Measurements from ENCODE around the gene PPL.
"Not testable (repeated sequence)": the region's sequence is repeated elsewhere in the genome, so short reads cannot be mapped to it uniquely, and the experiment has no call there.

Gene PPL

GRCh38 chr16:4933433-4933832 lies 3.5 kb downstream of the PPL start:
- no peak for DNase-seq (ENCODE audit: low read depth in 2 of 2)

DNA sequence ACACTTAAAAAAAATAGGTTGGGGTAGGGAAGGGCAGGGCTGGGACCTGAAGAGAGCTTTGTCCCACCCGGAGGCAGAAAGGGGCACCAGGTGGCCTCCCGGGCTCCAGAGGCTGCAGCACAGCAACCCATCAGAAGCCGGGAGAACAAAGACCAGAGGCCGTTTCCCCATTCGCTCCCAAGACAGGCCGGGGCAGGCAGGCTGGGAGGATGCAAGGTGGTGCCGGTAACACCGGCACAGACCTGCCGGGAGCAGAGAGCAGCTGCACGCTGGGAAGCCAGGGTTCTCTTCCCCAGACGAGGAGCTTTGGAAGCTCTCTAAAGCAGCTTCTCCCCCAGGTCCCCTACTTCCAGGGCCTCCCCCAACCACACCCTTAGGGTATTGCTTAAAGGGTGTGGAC lies 5.6 kb downstream of the PPL start:
- no peak for DNase-seq (ENCODE audit: low read depth in 2 of 2)

DNA sequence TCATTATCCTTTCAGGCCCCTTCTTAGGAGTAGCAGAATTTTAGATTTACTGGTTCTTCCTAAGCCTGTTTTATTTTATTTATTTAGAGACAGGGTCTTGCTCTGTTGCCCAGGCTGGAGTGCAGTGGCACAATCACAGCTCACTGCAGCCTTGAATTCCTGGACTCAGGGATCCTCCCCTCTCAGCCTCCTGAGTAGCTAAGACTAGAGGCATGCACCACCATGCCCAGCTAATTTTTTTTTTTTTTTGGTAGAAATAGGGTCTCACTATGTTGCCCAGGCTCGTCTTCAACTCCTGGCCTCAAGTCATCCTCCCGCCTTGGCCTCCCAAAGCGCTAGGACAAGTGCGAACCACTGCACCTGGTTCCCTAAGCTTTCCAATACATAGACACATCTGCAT lies 7.3 kb downstream of the PPL start:
- not testable (repeated sequence) for DNase-seq (ENCODE audit: low read depth in 2 of 2)

DNA sequence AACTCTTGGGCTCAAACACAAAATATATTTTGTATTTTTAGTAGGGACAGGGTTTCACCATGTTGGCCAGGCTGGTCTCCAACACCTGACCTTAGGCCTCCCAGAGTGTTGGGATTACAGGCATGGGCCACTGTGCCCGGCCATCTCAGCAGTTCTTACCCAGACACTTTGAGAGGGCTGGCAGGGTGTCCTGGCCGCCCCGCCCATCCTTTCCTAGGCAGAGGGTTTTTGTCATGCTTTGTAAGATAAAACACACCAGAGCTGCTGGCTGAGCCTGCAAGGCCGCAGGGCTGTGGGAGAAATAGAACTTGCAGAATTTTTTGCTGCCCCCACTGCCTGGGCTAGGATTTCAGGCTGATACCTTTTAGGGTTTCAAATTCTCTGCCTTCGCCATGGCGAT lies 8.7 kb downstream of the PPL start:
- DNase-seq (ENCODE audit: low read depth in 2 of 2): no peak

- no peak for DNase-seq (ENCODE audit: low read depth in 2 of 2)
Measured at GRCh38 chr16:4927661-4928060, 9.3 kb downstream of the PPL start.

- DNase-seq (ENCODE audit: low read depth in 2 of 2): no peak
Measured at GRCh38 chr16:4926928-4927327, 10.0 kb downstream of the PPL start.

DNA sequence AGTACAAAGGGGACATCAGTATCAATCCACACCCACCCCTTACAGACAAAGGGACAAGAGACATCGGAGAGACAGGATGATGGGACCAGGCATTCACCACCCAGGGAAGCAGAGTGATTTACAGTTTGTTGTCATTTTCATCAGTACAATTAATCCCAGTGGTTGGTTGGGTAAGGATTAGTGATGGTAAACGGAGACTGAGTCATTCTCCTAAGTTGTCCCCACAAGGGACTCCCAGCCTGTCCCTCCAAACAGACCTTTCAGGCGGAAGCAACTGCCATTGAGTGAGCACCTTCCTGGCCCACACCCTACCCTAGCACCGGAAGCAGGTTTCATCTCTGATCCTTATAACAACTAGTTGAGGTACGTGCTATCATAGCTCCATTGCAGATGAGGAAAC lies 11.2 kb downstream of the PPL start:
- no peak for DNase-seq (ENCODE audit: low read depth in 2 of 2)

- DNase-seq (ENCODE audit: low read depth in 2 of 2): no peak
Measured at GRCh38 chr16:4925293-4925607, 11.7 kb downstream of the PPL start.

- no peak for DNase-seq (ENCODE audit: low read depth in 2 of 2)
Measured at GRCh38 chr16:4924593-4925292, 12.2 kb downstream of the PPL start.

GRCh38 chr16:4923853-4924252 lies 13.1 kb downstream of the PPL start:
- DNase-seq (ENCODE audit: low read depth in 2 of 2): no peak

GRCh38 chr16:4922721-4923342 lies 14.1 kb downstream of the PPL start:
- DNase-seq (ENCODE audit: low read depth in 2 of 2): no peak

GRCh38 chr16:4920826-4921225 lies 16.1 kb downstream of the PPL start:
- DNase-seq (ENCODE audit: low read depth in 2 of 2): no peak

DNA sequence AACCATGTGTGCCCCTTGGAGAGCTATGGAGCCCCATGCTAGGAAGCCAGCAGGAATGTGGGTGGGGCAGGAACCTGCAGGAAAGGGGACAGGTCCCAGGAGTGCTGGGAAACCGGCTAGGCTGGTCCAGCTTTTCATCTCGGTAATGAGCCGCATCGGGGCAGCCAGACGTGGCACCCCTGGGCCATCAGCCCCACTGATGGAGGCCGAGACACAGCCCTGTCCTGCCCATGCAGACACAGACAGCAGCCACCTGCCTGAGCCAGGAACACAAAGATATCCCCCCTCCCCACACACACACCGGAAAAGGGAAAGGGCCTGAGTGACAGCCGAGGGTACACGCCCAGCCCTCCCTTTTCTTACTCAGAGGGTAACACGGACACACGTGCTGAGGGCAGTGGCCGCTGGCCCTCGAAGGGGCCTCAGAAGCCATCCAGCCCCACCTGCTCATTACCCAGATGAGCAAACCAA lies 18.1 kb downstream of the PPL start:
- no peak for DNase-seq (ENCODE audit: low read depth in 2 of 2)

GRCh38 chr16:4917117-4917516 lies 19.8 kb downstream of the PPL start:
- no peak for DNase-seq (ENCODE audit: low read depth in 2 of 2)

DNA sequence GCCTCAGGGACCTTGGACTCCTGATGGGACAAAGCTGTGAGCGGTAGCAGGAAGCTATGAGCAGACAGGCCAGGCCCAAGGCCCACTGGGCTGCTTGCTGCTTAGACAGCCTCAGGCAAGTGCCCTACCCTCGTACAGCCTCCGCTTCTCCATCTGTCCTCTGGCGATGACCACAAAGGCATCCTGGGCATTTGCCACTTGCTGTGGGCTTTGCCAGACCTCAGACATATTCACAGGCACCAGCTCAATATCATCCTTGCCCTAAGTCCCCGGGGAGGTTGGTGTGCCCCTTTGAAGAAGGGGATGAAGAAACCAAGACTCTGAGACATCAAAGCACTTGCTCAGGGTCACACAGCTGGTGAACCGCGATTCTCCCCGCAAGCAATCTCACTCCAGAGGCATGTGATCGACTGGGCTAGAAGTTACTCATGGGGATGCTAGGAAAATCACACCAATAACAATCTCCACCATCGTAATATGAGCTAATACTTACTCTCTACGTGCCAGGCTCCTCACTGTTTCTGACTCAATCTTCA lies 21.7 kb downstream of the PPL start:
- DNase-seq (ENCODE audit: low read depth in 2 of 2): no peak

DNA sequence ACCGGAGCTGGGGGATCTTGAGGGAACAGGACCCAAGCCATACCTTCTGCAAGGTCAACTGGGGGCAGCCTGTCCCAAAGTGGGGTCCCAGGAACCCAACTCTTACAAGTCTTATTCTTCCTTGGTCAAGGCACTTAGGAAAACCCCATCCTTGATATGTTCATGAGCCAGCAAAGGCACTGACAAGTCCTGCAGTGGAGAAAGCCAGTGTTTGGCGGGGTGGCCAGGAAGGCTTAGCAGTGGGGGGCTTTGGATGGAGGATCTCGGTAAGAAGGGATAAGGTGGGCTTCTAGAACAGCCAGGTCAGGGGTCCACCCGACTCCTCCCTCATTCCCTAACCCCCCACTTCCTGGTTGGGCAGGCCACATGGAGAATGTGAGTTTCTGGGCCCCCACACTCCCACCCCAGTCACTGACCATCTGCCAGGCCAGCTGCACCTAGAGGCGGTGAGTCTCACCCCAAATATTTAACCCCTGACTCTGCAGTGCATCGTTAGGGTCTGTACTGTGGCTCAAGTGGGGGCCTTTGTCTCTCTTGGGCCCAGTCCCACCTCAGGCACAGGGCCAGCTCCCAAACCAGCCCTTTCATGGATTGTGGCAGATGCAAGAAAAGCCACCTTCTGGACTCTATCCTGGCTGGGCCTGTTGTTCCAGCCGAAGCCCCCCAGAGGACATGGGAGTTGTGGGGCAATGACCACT lies 22.3 kb downstream of the PPL start:
- DNase-seq (ENCODE audit: low read depth in 2 of 2): no peak

DNA sequence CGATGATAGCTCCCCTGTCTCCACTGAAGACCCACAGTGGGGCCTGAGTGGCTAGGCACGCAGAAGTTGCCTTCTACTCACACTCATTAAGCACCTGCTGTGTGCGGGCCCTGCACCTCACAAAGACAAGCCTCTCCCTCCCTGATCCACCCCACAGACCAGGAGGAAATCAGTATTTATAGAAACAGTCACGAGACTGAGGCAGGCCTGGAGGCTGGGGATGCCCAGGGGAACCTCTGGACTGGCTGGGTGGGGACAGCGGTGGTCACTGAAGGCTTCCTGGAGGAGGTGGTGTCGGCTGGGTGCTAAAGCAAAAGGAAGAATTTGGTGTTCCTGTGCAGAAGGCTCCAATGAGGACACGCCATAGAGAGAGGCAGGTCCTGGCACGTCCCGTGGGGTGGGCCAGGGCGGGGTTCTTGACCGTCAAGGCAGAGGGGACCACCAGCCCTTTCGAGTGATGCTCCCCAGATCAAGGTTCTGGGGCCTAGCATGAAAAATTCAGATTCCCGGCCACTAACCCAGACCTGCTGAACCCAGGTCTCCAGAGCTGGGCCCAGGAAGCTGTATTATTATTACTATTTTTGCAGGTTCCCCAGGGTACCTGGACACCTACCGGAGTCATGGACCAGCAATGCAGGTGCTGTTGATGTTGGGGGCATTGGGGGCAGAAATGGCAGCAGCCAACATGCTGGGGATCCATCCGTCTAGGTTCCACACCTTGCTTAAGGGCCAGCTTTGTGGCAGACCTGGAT lies 23.0 kb downstream of the PPL start:
- no peak for DNase-seq (ENCODE audit: low read depth in 2 of 2)

DNA sequence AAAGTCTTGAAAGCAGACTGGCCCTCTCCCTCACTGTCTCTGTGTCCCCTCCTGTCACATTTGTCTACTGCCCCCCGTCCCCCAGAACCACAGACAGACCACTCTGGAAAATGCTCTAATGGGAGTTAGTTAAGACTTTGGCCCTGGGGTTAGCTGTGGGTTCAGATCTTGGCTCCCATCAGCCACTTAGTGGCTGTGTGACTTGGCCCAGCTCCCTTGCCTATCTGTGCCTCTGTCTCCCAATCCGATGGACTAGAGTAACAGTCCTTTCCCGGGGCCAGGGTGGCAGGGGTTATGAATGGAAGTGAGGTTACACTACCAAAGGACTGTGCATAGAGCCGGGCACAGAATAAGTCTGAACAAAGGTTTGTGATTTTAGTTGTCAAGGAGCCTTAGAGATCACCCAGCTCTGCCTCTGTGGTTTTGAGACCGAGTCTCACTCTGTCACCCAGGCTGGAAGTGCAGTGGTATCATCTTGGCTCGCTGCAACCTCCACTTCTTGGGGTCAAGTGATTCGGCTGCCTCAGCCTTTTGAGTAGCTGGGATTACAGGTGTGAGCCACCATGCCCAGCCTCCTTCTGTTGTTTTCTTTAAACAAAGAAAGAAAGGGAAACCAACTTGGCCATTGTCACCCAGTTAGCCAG lies 23.7 kb downstream of the PPL start:
- no peak for DNase-seq (ENCODE audit: low read depth in 2 of 2)

- DNase-seq (ENCODE audit: low read depth in 2 of 2): no peak
Measured at GRCh38 chr16:4911970-4912386, 25.0 kb downstream of the PPL start.

- no peak for DNase-seq (ENCODE audit: low read depth in 2 of 2)
Measured at GRCh38 chr16:4910828-4911227, 26.1 kb downstream of the PPL start.

DNA sequence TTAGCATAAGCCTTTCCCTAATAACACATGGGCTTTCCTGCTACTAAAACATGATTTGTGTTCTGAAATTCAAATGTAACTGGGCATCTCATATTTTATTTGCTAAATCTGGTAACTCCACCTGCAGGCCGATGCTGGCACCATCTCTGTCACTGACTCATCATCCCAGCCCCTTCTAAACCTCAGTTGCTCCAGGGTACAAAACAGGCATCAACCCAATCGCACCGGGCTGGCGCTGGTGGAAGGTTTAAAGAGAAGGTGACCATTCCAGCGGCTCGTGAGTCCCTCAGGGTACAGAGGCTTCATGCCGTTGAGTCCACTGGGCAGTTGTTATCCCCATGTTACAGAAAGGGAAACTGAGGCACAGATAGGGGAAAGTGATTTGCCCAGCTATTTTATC lies 27.1 kb downstream of the PPL start:
- DNase-seq (ENCODE audit: low read depth in 2 of 2): no peak
